Stimulated activated CD8-positive, alpha-beta memory T cell treated with anti-CD3 and anti-CD28 coated beads, Interleukin-15, amount 100 ng/mL, for 24 hours (primary cell): Measurements from ENCODE around the gene ATRAID.
A peak's percentile ranks its signal among the peaks of the same experiment; 100 is the strongest.

Experiments used
- DNase-seq: peaks from one replicate; pipeline ENCODE4 v3.0.0-alpha.2; 2020; ENCODE audit warnings: low read depth

ATRAID gene

GRCh38 chr2:27250652-27251379, 39.0 kb downstream of the ATRAID start:
- DNase-seq = no peak

GRCh38 chr2:27251766-27252165, 39.9 kb downstream of the ATRAID start:
- DNase-seq = no peak

- DNase-seq = no peak
These were observed 43.3 kb downstream of the ATRAID start for GRCh38 chr2:27255187-27255586.

- no peak for DNase-seq
These were observed 43.8 kb downstream of the ATRAID start for GRCh38 chr2:27255660-27256059.

GRCh38 chr2:27256855-27257454, 45.1 kb downstream of the ATRAID start:
- DNase-seq = no peak

- no peak for DNase-seq
These were observed 46.2 kb downstream of the ATRAID start for GRCh38 chr2:27258051-27258450.

- no peak for DNase-seq
These were observed 49.5 kb downstream of the ATRAID start for GRCh38 chr2:27261241-27261925.

GRCh38 chr2:27261926-27262298, 50.1 kb downstream of the ATRAID start:
- no peak for DNase-seq

GRCh38 chr2:27262379-27263286, 50.8 kb downstream of the ATRAID start, which contains the start of gene SLC30A3:
Gene SLC30A3 (minus strand): TSS chr2:27263047. CDS start chr2:27262906, 141 bp downstream.
- peak; percentile 47 for DNase-seq

- no peak for DNase-seq
These were observed 51.7 kb downstream of the ATRAID start for GRCh38 chr2:27263287-27264252.

- no peak for DNase-seq
These were observed 52.5 kb downstream of the ATRAID start for GRCh38 chr2:27264253-27264752.

- DNase-seq = no peak
These were observed 53.1 kb downstream of the ATRAID start for GRCh38 chr2:27264753-27265535.

GRCh38 chr2:27265536-27265870, 53.7 kb downstream of the ATRAID start:
- no peak for DNase-seq
